HG02870 (cell line): Measurements from ENCODE around the gene LACTB.
"Not testable (repeated sequence)": the region's sequence is repeated elsewhere in the genome, so short reads cannot be mapped to it uniquely, and the experiment has no call there.

Experiments
- ATAC-seq: cut with Tn5 transposase; IDR thresholded peaks from one replicate; pipeline ENCODE4 v1.9.1; 2021; ENCODE audit warnings: mild to moderate bottlenecking, moderate library complexity; ENCODE audit not compliant: unreplicated experiment

Gene LACTB

DNA sequence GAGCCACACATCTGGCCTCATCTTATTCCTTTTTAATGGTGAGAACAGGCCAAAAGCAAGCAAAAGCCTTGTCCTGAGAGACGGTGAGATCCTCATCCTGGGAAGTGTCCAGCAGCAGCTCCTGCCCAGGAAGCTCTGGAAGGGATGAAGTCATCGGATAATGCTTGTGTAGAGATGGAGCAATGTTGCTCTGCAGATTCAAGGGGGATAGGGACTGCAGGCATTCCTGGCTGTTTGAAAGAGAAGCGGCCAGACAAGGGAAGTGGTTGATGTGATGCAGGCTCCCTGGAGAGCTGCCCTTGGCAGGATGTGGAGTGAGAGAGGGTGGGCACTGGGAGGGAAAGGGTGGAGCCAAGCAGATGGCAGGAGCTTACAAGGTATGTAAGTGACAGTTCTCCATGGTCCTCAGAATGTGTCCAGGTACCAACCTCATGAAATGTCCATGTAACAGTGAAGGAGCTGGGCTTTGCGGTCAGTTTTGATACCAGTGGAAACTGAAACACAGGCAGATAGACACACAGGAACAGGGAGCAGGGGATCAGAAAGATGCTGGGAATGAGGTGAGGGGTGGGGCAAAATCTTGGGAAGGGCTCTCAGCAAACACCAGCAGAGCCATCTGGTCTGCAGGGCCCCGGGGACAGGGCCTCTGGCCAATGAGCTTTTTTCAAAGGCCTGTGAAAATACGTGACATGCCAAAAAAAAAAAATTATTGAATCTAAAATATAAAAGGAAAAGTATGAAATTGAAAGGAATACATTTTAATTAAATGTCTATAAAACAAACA lies 32.2 kb upstream of the LACTB start:
- no peak for ATAC-seq

DNA sequence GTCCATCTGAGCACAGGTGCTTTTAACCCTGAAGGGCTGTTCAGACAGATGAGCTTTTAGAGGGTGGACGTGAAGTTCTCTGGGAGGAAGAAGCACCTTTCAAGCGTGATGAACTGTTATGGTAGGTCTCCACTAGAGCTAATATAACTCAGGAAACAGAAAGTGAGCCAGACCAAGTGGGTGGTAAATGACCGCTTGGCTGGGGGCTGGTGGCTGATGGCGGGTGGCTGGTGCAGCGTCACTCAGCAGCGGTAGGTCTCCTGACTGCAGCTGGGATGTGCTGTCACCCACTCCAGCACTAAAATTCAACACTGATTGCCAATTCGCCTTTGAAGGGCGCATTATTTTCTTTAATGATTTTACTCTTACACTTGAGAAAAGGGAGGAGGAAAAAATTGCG lies 31.2 kb upstream of the LACTB start:
- no peak for ATAC-seq

DNA sequence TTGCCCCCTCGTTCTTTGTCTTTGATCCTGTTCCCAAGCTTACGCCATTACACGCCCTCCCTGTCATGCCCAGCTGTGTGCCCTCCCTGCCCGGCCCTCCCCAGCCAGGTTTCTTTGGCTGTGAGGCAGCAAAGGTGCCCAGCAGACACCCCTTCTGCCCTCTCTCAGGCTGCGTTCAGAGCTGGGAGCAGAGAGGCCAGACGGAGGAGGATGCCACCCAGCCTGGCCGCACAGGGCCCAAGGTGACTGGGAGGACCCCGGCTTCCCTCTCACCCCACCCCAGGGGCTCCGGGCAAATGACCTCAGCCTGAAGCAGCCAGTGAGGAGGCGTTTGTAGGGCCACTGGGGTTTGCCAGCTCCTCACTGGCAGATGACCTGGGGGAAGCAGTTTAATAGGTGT lies 30.8 kb upstream of the LACTB start:
- no peak for ATAC-seq

DNA sequence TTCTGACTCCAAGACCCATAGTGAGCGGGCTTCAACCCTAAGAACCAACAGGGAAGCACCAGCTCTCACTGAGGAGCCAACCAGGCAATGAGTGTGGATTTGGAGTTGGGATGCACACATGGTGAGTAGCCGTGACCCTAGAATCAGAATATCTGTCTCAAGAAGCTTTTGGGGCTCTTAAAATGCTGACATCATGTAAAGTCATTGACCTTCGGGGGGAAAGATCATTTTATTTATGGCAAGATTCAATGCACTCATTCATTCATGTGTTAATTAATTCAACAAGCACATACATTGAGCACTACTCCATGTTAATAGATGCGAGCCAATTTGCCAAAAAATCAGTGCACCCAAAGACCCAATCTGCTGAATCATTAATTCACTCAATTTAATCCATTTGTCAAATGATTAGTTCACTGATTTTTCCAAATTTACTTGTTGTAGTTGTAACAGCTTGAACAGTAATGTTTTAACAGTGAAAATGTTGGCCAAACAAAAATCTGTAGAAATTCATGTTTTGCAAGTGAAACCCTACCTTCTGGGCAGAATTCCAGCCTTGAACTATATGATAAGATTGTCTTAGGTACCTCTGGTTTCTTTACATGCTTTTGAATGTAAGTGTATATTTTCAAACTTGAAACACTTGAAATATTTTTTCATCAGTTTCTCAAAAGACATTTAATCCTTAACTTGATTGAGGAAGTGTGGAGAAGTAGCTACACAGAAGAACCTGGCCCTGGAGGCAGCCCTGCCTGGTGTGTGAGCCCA lies 29.8 kb upstream of the LACTB start:
- ATAC-seq, result no peak

DNA sequence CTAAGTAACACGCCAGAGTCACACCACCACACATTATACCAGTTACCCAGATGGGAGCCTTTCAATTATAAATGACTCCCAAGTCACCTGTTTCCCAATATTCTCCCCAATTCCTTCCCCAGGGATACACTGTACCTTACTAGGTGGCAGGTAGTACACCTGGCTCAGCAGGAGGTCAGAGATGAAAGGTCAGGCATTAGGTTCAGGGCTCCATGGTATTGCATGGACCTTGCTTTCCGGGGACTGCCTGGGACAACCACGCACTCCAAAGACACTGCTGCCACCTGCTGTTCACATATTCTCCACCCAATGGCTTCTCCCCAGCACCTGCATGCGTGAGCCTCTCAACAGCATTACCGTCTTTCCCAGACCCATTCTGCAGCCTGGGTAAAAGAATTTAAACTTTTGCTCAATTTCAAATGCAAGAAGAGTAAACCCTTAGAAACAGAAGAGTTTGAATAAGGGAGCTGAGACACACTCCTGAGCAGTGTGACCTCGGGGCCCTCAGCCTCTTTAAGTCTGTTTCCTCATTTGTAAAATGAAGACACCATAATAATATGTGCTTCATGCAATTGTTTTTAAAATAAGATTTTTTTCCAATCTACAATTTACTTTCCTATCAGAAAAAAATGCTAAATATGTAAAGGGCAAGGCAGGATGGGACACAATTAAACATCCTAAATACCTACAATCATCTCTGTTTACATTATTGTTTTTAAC lies 28.0 kb upstream of the LACTB start:
- no peak for ATAC-seq

DNA sequence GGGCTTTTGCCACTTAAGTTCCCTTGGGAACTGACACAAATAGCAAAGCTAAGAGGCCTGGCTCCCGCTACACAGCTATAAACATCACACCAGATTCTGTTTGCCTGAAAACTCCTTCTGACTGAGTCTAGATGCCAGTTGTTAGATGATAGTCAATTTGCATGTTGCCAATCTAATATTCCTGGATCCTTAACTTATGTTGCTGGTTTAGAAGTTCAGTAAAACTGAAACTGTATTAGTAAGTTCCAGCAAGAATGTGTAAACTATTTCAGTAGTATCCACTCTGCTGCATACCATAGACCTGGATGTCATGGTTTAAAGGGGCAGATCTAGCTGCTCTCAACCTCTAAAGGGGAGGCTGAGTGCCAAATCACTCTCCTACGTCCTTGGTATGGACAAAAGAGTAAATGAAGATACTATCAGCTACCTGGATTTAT lies 27.1 kb upstream of the LACTB start:
- ATAC-seq, result no peak

DNA sequence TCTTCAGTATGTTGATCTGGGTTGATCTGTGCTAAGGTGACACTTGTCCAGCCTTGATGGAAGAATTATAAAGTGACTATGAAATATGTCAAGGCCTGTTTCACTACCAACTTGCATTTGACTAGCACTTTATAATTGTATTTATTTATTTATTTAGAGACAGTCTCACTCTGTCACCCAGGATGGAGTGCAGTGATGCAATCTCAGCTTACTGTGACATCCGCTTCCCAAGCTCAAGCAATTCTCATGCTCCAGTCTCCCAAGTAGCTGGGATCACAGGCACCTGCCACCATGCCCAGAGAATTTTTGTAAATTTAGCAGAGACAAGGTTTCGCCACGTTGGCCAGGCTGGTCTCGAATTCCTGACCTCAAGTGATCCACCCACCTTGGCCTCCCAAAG lies 25.5 kb upstream of the LACTB start:
- no peak for ATAC-seq

DNA sequence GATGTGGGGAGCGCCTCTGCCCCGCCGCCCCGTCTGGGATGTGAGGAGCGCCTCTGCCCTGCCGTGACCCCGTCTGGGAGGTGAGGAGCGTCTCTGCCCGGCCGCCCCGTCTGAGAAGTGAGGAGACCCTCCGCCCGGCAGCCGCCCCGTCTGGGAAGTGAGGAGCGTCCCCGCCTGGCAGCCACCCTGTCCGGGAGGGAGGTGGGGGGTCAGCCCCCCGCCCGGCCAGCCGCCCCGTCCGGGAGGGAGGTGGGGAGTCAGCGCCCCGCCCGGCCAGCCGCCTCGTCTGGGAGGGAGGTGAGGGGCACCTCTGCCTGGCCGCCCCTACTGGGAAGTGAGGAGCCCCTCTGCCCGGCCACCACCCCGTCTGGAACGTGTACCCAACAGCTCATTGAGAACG lies 22.8 kb upstream of the LACTB start:
- not testable (repeated sequence) for ATAC-seq

DNA sequence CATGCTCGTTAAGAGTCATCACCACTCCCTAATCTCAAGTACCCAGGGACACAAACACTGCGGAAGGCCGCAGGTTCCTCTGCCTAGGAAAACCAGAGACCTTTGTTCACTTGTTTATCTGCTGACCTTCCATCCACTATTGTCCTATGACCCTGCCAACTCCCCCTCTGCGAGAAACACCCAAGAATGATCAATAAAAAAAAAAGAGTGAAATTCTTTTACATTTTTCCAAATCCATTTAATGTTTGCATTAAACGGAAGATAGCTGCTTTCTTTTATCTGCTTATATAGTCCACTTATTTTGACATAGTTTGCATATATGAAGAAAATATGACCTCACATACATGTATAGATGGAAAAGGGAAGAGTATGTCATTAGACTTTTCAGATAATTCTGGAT lies 22.1 kb upstream of the LACTB start:
- ATAC-seq, result not testable (repeated sequence)

DNA sequence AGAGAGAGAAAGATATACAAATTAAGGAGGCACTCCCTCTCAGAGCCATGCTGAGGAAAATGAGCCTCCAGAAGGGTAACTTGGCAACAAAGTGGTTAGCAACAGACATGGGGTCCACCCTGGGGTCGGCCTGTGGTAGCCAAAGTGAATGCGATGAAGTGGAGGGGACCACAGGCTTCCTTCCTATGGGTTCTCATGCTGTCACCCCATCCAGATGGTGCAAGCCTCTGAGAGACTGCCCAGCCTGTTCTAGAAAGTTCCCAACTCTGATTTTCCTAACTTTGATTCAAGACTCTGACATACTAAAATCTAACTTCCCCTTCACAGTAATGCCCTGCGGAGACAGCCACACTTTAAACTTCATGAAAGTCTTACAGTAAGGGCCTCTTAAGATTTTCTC lies 18.2 kb upstream of the LACTB start:
- no peak for ATAC-seq

DNA sequence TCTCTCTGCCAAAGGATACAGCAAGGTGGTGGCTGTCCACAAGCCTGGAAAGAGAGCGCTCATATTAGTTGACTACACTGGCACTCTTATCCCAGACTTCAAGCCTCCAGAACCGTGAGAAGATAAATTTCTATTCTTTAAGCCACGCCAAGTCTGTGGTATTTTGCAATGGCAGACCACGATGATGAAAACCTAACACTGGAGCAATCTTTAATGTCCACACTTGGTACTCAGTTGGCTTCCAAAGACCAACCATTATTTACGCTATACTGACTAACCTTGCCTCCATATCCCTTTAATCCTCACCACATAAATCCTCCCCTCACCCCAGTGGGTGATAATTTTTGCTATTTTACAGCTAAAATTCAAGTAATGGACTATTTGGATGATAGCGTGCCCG lies 16.9 kb upstream of the LACTB start:
- no peak for ATAC-seq

DNA sequence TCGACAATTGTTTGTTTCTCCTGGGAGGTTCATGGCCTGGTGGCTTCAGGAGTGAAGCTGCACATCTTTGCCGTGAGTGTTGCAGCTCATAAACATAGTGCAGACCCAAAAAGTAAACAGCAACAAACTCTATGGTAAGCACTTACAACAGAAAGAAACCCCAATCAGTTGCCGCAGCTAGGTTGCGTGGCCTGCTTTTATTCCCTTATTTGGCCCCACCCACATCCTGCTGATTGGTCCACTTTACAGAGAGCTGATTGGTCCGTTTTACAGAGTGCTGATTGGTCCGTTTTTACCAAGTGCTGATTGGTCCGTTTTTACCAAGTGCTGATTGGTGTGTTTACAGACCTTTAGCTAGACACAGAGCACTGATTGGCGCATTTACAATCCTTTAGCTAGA lies 16.3 kb upstream of the LACTB start:
- not testable (repeated sequence) for ATAC-seq

DNA sequence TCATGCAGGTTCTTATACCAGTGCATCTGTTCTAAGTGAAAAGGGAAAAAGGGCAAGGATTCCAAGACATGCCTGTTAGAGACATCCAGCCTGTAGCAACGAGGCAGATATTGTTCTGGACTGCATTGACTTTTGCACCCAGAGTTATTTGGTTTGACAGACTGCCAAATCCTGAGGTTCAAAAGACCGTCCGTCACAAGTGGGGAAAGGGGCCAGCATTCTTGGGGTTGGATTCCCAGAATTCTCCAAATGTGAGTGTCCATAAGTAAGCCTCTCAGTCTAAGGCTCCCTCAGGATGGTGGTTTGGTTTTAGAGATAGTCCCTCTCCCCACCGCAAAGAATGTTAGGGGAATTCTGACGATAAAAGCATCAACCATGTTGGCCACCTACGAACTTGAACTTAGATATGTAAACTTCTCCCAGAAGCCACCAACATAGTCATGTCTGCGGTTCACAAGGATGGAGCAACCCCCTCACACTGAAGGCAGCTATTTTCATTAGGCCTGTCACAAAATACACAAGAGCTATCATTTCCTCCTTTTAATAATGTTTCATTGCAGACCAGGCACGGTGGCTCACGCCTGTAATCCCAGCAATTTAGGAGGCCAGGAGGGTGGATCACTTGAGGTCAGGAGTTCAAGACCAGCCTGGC lies 13.6 kb upstream of the LACTB start:
- ATAC-seq, result no peak

DNA sequence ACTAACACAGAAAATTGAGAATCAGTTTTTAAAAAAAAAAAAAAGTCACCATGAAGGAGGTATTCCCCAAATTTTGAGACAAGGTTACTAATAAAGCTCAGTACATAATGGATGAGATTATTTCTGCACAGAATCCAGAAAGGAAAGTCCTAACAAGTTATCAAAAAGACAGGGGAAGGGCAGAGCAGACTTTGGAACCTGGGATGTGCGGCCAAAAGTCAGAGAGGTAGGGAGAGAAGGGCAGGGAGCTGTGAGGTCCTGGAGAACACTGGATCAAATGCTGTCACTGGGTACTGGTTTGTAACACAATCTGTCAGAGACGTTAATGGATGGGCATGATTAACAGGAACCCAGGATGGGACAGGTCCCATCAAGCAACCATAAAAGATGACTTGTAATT lies 12.2 kb upstream of the LACTB start:
- no peak for ATAC-seq

DNA sequence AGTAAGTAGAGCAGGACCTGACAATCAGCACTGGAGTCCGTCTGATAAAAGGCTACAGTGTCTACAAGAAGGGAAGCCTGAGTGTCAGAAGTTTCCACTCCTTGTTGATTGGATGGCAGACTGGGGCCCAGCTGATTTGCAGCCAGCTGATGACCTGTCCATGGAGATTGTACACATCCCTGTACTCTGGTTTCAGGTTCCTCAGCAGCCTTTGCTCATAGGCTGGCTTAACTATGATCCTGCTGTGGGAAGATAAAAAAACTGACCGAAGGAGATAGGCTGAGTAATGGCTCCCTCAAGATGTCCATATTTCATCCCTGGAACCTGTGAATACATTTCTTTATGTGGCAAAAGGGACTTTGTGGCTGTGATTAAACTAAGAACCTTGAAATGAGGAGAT lies 11.7 kb upstream of the LACTB start:
- no peak for ATAC-seq

DNA sequence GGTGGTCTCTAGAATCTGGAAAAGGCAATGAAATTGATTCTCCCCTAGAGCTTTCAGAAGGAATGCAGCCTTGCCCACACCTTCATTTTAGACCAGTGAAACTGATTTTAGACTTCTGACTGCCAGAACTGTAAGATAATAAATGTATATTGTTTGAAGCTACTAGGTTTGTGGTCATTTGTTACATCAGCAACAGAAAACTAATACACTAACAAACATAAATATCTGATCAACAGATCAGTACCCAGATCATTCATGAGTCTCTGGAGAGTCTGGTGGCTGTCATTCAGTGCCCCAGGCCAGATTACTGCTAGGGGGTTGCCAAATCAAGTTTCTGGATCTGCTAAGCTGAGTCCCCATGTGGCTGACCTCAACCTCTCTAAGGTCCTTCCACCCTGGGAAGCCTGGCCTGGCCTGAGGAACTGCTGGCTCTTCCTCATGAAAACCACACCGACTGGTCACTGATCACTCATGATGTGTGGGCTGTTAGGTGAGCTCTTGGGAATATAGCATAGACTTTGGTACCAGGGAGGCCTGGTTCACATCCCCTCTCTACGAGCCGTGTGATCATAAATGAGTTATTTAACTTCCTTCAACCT lies 11.1 kb upstream of the LACTB start:
- ATAC-seq, result no peak

DNA sequence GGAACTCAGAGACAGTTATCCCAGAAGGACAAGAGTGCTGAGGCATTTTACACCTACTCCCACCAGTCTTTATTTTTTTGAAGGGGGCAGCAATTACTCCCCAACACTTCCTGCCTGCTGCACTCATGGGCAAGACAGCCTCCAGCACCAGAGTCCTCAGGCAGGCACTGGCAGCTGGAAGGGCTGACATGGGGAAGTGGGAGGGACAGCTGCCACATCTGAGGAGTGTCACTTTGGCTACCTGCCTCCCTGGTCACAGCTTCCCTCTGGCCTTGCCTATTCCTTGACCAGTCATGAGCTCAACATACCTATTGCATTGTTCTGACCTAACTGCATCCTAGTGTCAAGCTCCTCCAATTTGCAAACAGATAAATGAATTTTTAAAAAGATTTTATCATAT lies 10.2 kb upstream of the LACTB start:
- no peak for ATAC-seq

DNA sequence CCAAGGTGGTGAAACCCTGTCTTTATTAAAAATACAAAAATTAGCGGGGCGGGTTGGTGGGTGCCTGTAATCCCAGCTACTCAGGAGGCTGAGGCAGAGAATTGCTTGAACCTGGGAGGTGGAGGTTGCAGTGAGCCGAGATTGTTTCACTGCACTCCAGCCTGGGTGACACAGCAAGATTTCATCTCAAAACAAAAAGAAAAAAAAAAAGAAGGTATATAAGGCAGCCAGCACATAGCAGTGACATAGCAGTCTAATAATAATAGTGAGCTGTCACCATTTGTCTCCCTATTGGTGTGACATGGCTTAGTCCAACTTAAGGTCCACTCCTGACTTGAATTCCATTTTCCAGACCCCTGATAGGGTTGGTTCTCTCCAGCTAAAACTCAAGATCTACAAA lies 8.8 kb upstream of the LACTB start:
- ATAC-seq, result no peak

DNA sequence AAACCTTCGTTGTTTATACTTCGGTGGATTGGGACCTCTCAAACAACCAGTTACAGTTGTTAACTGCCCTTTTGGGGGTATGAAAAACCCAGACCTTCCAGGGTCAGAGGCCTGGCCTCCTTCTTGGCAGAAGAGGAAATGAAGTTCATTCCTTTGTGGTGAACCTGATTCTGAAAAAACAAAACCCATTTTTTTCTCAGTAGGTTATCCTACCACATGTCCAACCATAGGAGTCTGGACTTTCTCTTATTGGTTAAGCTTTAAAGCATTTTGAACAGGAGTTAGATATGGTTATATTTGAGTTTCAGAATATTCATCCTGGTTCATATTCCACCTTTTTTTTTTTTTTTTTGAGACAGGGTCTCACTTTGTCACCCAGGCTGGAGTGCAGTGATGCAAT lies 7.2 kb upstream of the LACTB start:
- ATAC-seq, result no peak

DNA sequence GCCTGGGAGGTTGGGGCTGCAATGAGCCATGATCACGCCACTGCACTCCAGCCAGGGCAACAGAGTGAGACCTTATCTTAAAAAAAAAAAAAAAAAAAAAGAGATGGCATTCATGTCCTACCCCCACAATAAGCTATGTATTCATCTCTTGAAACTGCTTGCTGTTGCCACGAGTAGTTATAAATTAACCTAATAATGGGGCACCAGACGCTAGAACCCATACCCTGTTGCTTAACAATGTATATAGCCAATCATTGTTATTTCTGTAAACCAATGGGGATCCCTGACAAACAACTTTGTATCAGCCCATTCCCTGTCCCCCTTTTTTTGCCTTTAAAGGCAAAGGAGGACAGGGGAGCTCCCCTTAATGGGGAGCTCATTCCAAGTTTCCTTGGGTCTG lies 2.8 kb upstream of the LACTB start:
- no peak for ATAC-seq
